Activated naive CD8-positive, alpha-beta T cell (primary cell): ENCODE results near the gene EFCC1.
"Not testable (repeated sequence)": the region's sequence is repeated elsewhere in the genome, so short reads cannot be mapped to it uniquely, and the experiment has no call there.

Experiments used
- H3K27ac Mint-ChIP-seq: one replicate; pipeline ENCODE4 v1.8.0; 2021; ENCODE audit warnings: mixed read lengths
- H3K27me3 Mint-ChIP-seq: one replicate; pipeline ENCODE4 v1.8.0; 2021; ENCODE audit warnings: mixed read lengths
- H3K36me3 Mint-ChIP-seq: one replicate; pipeline ENCODE4 v1.8.0; 2021; ENCODE audit warnings: mixed read lengths
- H3K4me1 Mint-ChIP-seq: one replicate; pipeline ENCODE4 v1.8.0; 2021; ENCODE audit warnings: low read depth, mixed read lengths
- H3K4me3 Mint-ChIP-seq: one replicate; pipeline ENCODE4 v1.8.0; 2021; ENCODE audit warnings: mild to moderate bottlenecking, mixed read lengths
- H3K9me3 Mint-ChIP-seq: one replicate; pipeline ENCODE4 v1.8.0; 2021; ENCODE audit warnings: low read depth, mixed read lengths

Gene EFCC1

GRCh38 chr3:129060276-129061022, 59.3 kb downstream of the EFCC1 start, which contains the start of gene GP9:
Gene GP9 (plus strand): TSS chr3:129060779. CDS start chr3:129061740, 961 bp downstream.
- Mint-ChIP-seq H3K4me1 (peaks cover 9% of the 10 kb centered on the region), H3K36me3 (no peaks in the 10 kb centered on the region), H3K27ac (no peak within 1 kb of the TSS), H3K4me3 (no peak within 1 kb of the TSS), H3K9me3 (no peaks in the 10 kb centered on the region), H3K27me3 (no peaks in the 10 kb centered on the region)

GRCh38 chr3:129061023-129061887, 60.2 kb downstream of the EFCC1 start:
- Mint-ChIP-seq H3K36me3 (no peaks in the 10 kb centered on the region), H3K27ac (no peak overlapping the region), H3K9me3 (no peaks in the 10 kb centered on the region), H3K4me1 (peaks cover 9% of the 10 kb centered on the region), H3K4me3 (no peak overlapping the region), H3K27me3 (no peaks in the 10 kb centered on the region)

- H3K9me3 Mint-ChIP-seq = no peaks in the 10 kb centered on the region
- H3K27ac Mint-ChIP-seq = no peak overlapping the region
- H3K36me3 Mint-ChIP-seq = no peaks in the 10 kb centered on the region
- no peak overlapping the region for H3K4me3 Mint-ChIP-seq
- no peaks in the 10 kb centered on the region for H3K27me3 Mint-ChIP-seq
- peaks cover 9% of the 10 kb centered on the region for H3K4me1 Mint-ChIP-seq
Observed at GRCh38 chr3:129061888-129062834, 61.1 kb downstream of the EFCC1 start.

- Mint-ChIP-seq H3K36me3 (no peaks in the 10 kb centered on the region), H3K4me3 (no peak overlapping the region), H3K9me3 (no peaks in the 10 kb centered on the region), H3K27me3 (no peaks in the 10 kb centered on the region), H3K27ac (no peak overlapping the region), H3K4me1 (peaks cover 11% of the 10 kb centered on the region)
Observed at GRCh38 chr3:129063091-129063640, 62.1 kb downstream of the EFCC1 start.

- no peaks in the 10 kb centered on the region for H3K27me3 Mint-ChIP-seq
- H3K27ac Mint-ChIP-seq = no peak overlapping the region
- no peaks in the 10 kb centered on the region for H3K36me3 Mint-ChIP-seq
- H3K4me3 Mint-ChIP-seq = no peak overlapping the region
- H3K4me1 Mint-ChIP-seq = peaks cover 10% of the 10 kb centered on the region
- no peaks in the 10 kb centered on the region for H3K9me3 Mint-ChIP-seq
Observed at GRCh38 chr3:129063841-129064482, 62.9 kb downstream of the EFCC1 start.

- Mint-ChIP-seq H3K9me3 (no peaks in the 10 kb centered on the region), H3K36me3 (no peaks in the 10 kb centered on the region), H3K27ac (no peak overlapping the region), H3K4me3 (no peak overlapping the region), H3K4me1 (peaks cover 21% of the 10 kb centered on the region), H3K27me3 (no peaks in the 10 kb centered on the region)
Observed at GRCh38 chr3:129065016-129065719, 64.1 kb downstream of the EFCC1 start.

GRCh38 chr3:129065720-129066073, 64.6 kb downstream of the EFCC1 start:
- Mint-ChIP-seq H3K27ac (no peak overlapping the region), H3K4me3 (no peak overlapping the region)

GRCh38 chr3:129067719-129068118, 66.6 kb downstream of the EFCC1 start:
- peaks cover 23% of the 10 kb centered on the region for H3K4me1 Mint-ChIP-seq
- H3K9me3 Mint-ChIP-seq, H3K27me3 Mint-ChIP-seq, H3K36me3 Mint-ChIP-seq: not testable (repeated sequence)
- H3K27ac Mint-ChIP-seq = peak overlapping the region; percentile 75
- peak overlapping the region; percentile 79 for H3K4me3 Mint-ChIP-seq

More at GRCh38 chr3:129065720-129066073, 64.6 kb downstream of the EFCC1 start:
- Mint-ChIP-seq H3K27me3 (no peaks in the 10 kb centered on the region), H3K9me3 (no peaks in the 10 kb centered on the region), H3K36me3 (no peaks in the 10 kb centered on the region), H3K4me1 (peaks cover 23% of the 10 kb centered on the region)

- no peaks in the 10 kb centered on the region for H3K9me3 Mint-ChIP-seq
- H3K27ac Mint-ChIP-seq = no peak overlapping the region
- no peaks in the 10 kb centered on the region for H3K27me3 Mint-ChIP-seq
- no peaks in the 10 kb centered on the region for H3K36me3 Mint-ChIP-seq
- peak overlapping the region; percentile 79 for H3K4me3 Mint-ChIP-seq
- H3K4me1 Mint-ChIP-seq = peaks cover 23% of the 10 kb centered on the region
Observed at GRCh38 chr3:129068291-129068886, 67.3 kb downstream of the EFCC1 start.

GRCh38 chr3:129069313-129070085, 68.4 kb downstream of the EFCC1 start:
- H3K27me3 Mint-ChIP-seq, H3K36me3 Mint-ChIP-seq, H3K27ac Mint-ChIP-seq, H3K9me3 Mint-ChIP-seq: not testable (repeated sequence)
- Mint-ChIP-seq H3K4me1 (peaks cover 23% of the 10 kb centered on the region), H3K4me3 (peak overlapping the region; percentile 79)

- no peaks in the 10 kb centered on the region for H3K27me3 Mint-ChIP-seq
- H3K36me3 Mint-ChIP-seq = no peaks in the 10 kb centered on the region
- peaks cover 23% of the 10 kb centered on the region for H3K4me1 Mint-ChIP-seq
- no peaks in the 10 kb centered on the region for H3K9me3 Mint-ChIP-seq
- H3K4me3 Mint-ChIP-seq = no peak overlapping the region
- no peak overlapping the region for H3K27ac Mint-ChIP-seq
Observed at GRCh38 chr3:129070086-129070885, 69.2 kb downstream of the EFCC1 start.

GRCh38 chr3:129077222-129077621, 76.1 kb downstream of the EFCC1 start:
- Mint-ChIP-seq H3K9me3 (no peaks in the 10 kb centered on the region), H3K4me1 (peaks cover 7% of the 10 kb centered on the region), H3K36me3 (no peaks in the 10 kb centered on the region), H3K27me3 (no peaks in the 10 kb centered on the region), H3K27ac (no peak overlapping the region), H3K4me3 (no peak overlapping the region)
